ENCODE data around the gene RPLP2. TPM values are rescaled to one million over a fixed set of nuclear protein-coding genes. Genes with fewer than 3 reads are reported as not detected.

Gene RPLP2
- total RNA-seq, 1 experiment from 2014 or later, result 3,468 TPM

DNA sequence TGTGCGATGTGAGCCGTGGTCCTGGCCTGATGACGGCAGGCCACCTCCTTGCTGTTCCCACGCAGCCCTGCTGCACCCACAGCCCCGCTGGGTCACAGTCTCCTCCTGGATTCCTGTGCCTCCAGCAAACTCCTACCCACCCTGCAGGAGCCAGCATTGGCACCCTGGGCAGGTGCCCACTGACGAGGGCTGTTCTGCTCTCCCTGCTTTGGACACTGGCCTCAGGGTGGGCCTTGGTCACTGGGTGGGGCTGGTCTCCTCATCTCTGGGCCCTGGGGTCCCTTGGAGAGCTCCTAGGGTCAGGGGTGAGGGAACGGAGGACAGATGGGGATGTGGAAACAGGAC is 45.5 kb downstream of the RPLP2 start:
- Histone ChIP-seq H3K36me3 (ENCODE audit: control insufficient read depth, insufficient read depth, low read length) (0 out of 2 replicates have a peak, but pooled peaks cover under 1% of the 10 kb centered on the region), H3K4me1 (ENCODE audit: control insufficient read depth, insufficient read depth, low read length) (peaks cover 47% of the 10 kb centered on the region), H3K4me3 (ENCODE audit: low read depth in 2 of 2, low read length in 2 of 2) (no peak overlapping the region), H3K9me3 (ENCODE audit: control insufficient read depth, insufficient read depth, low read depth, low read length) (no peaks in the 10 kb centered on the region), H3K27ac (ENCODE audit: low read length) (no peak overlapping the region), H3K27me3 (ENCODE audit: control insufficient read depth, insufficient read depth, low read length) (no peaks in the 10 kb centered on the region)
- intact Hi-C loops (cut with micrococcal nuclease; ENCODE audit: unreplicated experiment), result no loop called here
- in situ Hi-C loops (cut with HindIII; ENCODE audit: low pct_unique_long_range_greater_than_20kb, low sequenced_read_pairs), result no loop called here
- ChIA-PET CTCF (no interaction called here), POLR2A (no interaction called here)
- BruUV-seq (replicated peaks), result no TSS peak
- DNase-seq (ENCODE audit: low read depth, low spot score) (no peak), ATAC-seq (no peak)
- TF ChIP-seq, protein P1, sequence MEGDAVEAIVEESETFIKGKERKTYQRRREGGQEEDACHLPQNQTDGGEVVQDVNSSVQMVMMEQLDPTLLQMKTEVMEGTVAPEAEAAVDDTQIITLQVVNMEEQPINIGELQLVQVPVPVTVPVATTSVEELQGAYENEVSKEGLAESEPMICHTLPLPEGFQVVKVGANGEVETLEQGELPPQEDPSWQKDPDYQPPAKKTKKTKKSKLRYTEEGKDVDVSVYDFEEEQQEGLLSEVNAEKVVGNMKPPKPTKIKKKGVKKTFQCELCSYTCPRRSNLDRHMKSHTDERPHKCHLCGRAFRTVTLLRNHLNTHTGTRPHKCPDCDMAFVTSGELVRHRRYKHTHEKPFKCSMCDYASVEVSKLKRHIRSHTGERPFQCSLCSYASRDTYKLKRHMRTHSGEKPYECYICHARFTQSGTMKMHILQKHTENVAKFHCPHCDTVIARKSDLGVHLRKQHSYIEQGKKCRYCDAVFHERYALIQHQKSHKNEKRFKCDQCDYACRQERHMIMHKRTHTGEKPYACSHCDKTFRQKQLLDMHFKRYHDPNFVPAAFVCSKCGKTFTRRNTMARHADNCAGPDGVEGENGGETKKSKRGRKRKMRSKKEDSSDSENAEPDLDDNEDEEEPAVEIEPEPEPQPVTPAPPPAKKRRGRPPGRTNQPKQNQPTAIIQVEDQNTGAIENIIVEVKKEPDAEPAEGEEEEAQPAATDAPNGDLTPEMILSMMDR (IDR thresholded peaks at IDR 0.05), result no peak
- TF ChIP-seq POLR2AphosphoS5 (IDR thresholded peaks at IDR 0.05; ENCODE audit: low read depth, low read length) (no peak), REST (IDR thresholded peaks at IDR 0.05; ENCODE audit: insufficient read depth in 1 of 2, low read depth in 2 of 2, low read length in 1 of 2) (no peak), SIN3A (IDR thresholded peaks at IDR 0.05; ENCODE audit: borderline replicate concordance, insufficient read depth, low read depth, low read length) (no peak), TCF7L2 (IDR thresholded peaks at IDR 0.05; ENCODE audit: low read depth, low read length) (no peak)

DNA sequence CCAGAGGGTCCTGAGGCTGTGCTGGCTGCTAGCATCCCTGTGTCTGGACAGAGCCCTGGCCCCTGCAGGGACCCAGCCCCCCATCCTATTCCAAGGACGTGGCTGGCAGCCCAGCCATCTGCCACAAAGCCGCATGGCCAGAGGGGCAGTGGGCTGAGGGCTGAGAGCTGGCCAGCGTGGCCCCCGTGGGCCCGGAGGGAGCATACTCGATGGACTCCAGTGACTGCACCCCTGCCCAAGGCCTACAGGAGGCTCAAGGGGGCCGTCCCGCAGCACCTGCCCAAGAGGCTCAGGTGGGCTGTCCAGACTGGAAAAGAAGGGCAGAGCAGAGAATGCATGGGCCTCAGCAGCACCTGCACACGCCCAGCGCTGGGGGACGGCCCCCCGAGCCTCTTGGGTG is 46.0 kb downstream of the RPLP2 start:
- Histone ChIP-seq H3K9me3 (ENCODE audit: control insufficient read depth, insufficient read depth, low read depth, low read length) (no peaks in the 10 kb centered on the region), H3K27me3 (ENCODE audit: control insufficient read depth, insufficient read depth, low read length) (no peaks in the 10 kb centered on the region), H3K4me1 (ENCODE audit: control insufficient read depth, insufficient read depth, low read length) (peaks cover 49% of the 10 kb centered on the region), H3K4me3 (ENCODE audit: low read depth in 2 of 2, low read length in 2 of 2) (no peak overlapping the region), H3K36me3 (ENCODE audit: control insufficient read depth, insufficient read depth, low read length) (no peaks in the 10 kb centered on the region), H3K27ac (ENCODE audit: low read length) (no peak overlapping the region)
- intact Hi-C loops (cut with micrococcal nuclease; ENCODE audit: unreplicated experiment), result no loop called here
- in situ Hi-C loops (cut with HindIII; ENCODE audit: low pct_unique_long_range_greater_than_20kb, low sequenced_read_pairs), result no loop called here
- TF ChIP-seq REST (IDR thresholded peaks at IDR 0.05; ENCODE audit: insufficient read depth in 1 of 2, low read depth in 2 of 2, low read length in 1 of 2), result no peak
- TF ChIP-seq TCF7L2 (IDR thresholded peaks at IDR 0.05; ENCODE audit: low read depth, low read length), result no peak
- no peak for TF ChIP-seq SIN3A (IDR thresholded peaks at IDR 0.05; ENCODE audit: borderline replicate concordance, insufficient read depth, low read depth, low read length)
- TF ChIP-seq, protein P1 (IDR thresholded peaks at IDR 0.05), result no peak
- no peak for TF ChIP-seq POLR2AphosphoS5 (IDR thresholded peaks at IDR 0.05; ENCODE audit: low read depth, low read length)
- no TSS peak for BruUV-seq (replicated peaks)
- ATAC-seq, result no peak
- no peak for DNase-seq (ENCODE audit: low read depth, low spot score)
- ChIA-PET POLR2A (no interaction called here), CTCF (interaction anchor here (0.8 kb wide), 1 partner anchor 8 kb away, joined by 3 read pairs; no protein-coding TSS in a partner anchor)
